ENCODE measurements around the gene UMAD1.

UMAD1 gene

DNA sequence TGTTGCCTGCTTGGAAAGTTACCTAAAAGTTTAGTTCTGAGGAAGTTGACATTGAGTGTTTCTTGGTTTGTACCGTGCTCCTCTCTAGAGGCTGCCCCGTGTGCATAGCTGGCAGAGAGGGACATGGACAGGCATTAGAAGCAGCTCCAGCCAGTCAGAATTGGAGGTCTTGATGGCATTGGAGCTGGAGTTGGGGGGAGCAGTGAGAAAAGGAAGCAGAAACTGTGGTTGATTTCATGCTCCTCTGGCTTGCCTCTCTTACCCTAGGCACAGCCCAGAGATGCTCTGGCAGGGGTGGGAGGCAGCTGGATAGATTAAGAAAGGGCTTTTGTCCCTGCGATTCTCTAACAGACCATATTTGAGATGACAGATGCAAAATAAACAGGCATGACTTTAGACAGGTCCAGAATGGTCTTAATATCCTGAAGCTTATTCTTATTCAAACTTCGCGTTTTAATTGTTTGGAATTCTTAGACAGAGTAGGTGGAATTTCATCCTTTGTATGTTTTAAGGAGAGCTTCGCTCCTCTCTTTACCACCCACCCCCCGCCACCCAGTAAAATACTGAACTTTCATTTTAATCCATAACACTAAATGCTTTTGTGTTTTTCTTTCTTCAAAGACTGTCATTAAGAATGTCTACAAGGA is 254.6 kb downstream of the UMAD1 start:
- no peak for DNase-seq (ENCODE audit: low read depth)

DNA sequence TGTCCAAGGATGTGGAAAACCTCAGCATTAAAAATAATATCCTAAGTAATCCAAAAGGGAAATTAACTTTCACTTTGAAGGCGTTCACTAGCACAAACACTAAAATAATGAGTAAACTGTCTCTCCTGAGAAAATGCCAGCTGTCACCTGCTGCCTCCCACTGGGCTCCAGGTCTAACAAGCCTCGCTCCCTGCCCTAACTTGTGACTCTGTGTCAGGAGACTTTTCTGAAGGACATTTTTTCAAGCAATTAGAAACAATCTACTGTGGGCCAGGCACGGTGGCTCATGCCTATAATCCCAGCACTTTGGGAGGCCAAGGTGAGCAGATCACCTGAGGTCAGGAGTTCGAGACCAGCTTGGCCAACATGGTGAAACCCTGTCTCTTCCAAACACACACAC is 255.2 kb downstream of the UMAD1 start:
- DNase-seq (ENCODE audit: low read depth): no peak

- DNase-seq (ENCODE audit: low read depth): no peak
These were observed 257.0 kb downstream of the UMAD1 start for GRCh38 chr7:7897509-7897908.

DNA sequence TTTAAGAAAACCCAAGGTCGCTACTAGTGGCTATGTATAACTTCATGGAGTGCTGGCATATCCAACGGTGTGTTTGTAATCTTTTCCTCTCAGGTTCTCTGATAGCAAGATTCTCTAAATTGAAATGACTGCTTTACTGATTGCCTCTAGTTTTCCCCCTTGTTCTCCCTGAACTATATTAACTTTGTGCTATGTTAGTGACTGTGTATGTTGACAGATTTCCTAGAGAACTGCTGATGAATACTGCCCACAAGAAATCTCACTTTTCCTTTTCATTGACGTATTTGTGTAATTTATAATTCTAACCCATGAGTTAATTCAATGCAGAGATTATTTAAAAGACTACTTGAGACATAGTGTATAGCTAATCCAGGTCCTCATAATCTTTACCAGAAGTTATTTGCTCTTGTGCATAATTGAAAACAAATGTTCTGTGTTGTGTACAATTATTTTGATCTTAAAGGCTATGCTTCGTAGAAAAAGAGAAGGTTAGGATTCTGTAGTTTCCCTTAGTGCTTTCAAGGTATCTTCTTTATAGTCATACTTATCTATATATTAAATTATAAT is 257.5 kb downstream of the UMAD1 start:
- DNase-seq (ENCODE audit: low read depth): no peak

DNA sequence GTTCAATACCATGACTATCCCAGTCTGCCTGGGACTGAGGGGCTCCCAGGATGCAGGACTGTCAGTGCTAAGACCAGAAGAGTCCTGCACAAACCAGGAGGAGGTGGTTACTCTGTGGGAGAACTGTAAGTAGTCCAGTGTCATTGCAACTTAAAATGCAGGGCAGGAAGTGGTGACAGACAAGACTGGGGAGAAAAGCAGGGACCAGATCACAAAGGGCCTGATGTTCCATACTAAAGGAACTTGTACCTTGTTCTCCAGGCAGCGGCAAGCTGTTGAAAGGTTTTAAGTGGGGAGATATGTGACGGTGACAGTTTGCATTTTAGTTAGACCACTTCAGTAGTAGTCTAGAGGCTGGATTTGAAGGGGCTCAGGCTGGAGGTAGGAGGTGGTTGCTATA is 262.3 kb downstream of the UMAD1 start:
- DNase-seq (ENCODE audit: low read depth): no peak

DNA sequence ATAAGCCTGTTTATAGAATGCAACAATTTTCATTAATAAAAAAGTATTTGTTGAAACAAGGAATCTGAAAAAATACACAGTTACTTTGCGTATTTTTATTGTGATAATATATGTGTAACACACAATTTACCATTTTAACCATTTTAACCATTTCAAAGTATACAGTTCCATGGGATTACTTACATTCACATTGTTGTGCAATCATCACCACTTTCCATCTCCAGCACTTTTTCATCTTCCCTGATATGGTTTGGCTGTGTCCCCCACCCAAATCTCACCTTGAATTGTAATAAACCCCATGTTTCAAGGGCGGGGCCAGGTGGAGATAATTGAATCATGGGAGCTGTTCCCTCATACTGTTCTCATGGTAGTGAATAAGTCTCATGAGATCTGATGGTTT is 266.8 kb downstream of the UMAD1 start:
- DNase-seq (ENCODE audit: low read depth): no peak

DNA sequence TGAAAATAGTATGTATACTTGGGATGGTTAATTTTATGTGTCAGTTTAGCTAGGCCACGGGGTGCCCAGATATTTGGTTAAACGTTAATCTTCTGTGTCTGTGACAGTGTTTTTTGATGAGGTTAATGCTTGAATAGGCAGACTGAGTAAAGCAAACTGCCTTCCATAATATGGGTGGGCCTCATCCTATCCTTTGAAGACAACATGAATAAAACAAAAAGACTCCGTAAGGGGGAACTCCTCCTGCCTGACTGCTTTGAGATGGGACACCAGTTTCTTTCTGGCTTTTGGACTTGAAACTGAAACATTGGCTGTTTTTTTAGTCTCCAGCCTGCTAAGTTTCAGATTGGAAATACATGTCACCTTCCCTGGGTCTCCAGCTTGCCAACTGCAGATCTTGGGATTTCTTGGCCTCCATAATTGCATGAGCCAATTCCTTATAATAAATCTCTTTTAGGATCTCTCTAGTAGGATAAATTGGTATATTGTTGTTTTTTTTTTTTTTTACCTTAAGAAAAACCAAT is 268.1 kb downstream of the UMAD1 start:
- DNase-seq (ENCODE audit: low read depth): no peak

DNA sequence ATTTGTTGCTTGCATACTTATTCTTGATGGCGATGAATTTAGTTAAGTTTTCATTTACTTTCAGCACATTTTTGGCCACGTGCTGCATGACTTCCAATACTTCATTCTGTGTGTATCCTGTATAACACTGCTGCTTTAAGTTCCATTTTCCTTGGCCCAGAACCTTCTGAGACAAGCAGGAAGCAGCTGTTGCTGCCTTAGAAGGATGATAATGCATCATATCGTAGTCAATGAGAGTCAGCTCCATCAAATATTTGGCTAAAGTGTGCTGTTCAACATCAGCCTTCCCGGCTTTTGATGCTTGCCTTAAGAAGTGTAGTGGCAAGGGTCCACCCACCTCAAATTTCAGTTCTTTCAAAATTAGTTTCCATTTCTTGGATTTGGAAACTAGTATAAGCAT is 268.8 kb downstream of the UMAD1 start:
- no peak for DNase-seq (ENCODE audit: low read depth)

- DNase-seq (ENCODE audit: low read depth): peak; percentile 71
These were observed 271.0 kb downstream of the UMAD1 start for GRCh38 chr7:7911369-7912123.

GRCh38 chr7:7912937-7913336 is 272.4 kb downstream of the UMAD1 start:
- DNase-seq (ENCODE audit: low read depth): no peak

GRCh38 chr7:7913504-7913903 is 273.0 kb downstream of the UMAD1 start:
- DNase-seq (ENCODE audit: low read depth): no peak

- DNase-seq (ENCODE audit: low read depth): no peak
These were observed 274.0 kb downstream of the UMAD1 start for GRCh38 chr7:7914547-7914946.

- no peak for DNase-seq (ENCODE audit: low read depth)
These were observed 275.5 kb downstream of the UMAD1 start for GRCh38 chr7:7916064-7916463.

- no peak for DNase-seq (ENCODE audit: low read depth)
These were observed 277.0 kb downstream of the UMAD1 start for GRCh38 chr7:7917593-7917992.

DNA sequence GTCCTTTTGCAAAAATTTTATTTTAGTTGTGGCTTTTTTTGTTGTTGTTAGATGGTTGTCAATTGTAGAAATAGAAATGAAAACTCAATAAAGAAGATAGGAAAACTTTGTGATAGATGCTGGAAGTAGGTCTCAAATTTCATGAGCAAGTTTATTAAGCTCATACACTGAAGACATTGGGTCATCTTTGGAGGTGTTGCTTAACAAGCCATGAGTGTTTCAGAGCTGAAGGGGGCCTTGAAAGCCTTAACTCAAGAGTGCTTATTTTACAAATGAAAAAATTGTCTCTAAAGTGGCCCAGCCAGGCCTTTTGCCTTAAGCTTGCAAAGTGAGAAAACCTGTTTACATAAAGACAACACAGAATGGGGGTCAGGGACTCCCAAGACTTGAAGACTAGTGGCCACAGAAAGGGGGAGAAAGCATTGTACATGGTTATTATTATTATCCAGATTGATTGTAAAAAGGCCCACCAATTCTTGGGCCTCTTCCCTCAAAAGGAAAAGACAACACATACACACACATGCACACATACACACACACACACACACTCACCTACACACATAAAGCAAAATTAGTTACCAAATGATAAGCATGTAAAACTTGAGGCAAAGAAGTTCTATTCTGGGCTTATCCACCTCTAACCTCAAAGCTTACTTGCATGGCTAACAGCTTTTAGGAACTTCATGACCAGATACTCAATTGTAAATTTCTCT is 278.3 kb downstream of the UMAD1 start:
- DNase-seq (ENCODE audit: low read depth): no peak

- no peak for DNase-seq (ENCODE audit: low read depth)
These were observed 278.9 kb downstream of the UMAD1 start for GRCh38 chr7:7919449-7919945.

DNA sequence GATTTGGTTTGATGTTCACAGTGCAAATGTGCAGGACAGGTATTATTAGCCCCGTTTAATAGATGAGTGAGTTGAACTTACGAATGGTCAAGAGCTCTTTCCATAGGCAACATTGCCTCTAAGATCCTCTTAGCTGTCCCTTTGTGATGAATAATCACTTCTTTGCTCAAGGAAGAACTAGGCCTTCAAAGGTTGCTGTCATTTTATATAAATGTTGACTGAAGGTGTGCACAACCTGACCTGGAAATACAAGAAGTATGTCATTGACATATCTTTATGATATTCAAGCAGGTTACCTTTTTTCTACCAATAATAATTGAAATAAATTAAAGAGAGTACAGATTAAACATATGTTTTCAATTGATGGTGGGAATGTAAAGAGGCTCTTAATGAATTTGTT is 279.5 kb downstream of the UMAD1 start:
- DNase-seq (ENCODE audit: low read depth): no peak

GRCh38 chr7:7920481-7920880 is 279.9 kb downstream of the UMAD1 start:
- no peak for DNase-seq (ENCODE audit: low read depth)

DNA sequence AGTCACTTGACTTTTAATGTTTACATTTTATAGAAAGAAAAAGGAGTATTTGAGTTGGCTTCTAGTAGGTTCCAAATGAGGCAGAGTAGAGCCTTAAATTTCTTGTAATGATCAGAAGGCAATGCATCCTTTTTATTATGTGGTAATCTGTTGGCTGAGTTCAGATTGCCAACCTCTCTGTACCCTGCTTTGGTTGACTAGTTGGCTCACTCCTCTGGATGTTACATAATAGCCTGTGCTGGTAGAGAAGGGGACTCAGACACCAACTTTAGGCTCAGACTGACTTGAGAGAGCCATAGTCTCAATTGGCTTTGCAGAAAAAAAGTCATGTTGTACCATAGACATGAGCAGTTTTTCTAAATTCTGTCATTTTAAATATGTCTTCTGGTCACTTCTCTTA is 281.3 kb downstream of the UMAD1 start:
- no peak for DNase-seq (ENCODE audit: low read depth)

DNA sequence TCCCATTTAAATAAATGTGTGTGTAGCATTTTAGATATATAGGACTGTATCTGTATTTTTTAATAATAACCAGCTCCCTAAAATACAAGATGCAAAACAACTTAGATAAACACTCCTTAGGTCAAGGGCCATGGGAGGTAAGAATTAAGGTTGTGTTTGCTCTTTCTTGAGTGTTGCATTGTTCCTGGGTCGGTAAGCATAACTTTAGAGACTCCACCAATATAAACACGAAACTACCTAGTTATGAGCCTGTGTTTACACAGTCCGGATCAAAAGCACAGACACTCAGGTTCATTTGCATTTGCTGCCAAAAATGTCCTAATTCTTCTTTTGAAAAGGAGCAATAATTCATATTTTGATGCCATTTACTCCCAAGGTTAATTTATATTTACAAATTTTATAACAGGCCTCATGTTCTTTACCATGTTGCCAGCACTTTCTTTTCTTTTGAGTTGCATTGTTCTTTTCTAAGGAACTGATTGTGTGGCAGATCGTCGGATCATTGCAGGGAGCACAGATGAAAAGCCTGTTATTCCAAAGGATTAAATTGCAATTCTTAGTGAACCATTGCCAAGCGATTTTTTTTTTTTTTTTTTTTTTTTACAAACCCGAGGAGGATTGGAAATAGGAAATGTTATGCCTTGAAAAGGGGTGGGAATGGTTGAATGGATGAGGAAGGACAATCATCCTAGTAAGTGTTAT is 282.3 kb downstream of the UMAD1 start:
- DNase-seq (ENCODE audit: low read depth): no peak

GRCh38 chr7:7923818-7924217 is 283.3 kb downstream of the UMAD1 start:
- no peak for DNase-seq (ENCODE audit: low read depth)

DNA sequence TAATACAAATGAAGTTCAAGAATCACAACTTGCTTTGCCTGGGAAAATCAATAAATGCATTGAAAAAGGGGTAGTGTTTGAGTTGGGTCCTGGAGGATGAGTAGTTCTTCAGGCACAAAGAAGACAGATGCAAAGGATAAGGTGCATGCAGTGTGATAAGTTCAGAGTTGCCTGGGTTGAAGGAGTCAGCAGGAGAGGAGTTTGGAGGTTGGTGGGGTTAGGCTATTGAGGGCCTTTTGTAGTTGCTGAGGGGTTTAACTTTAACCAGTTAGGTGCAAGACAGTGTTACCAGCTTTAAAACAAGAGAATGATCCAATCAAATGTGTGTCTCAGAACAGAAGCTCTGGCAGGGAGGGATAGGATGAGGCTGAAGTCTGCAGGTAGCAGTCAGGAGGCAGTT is 283.8 kb downstream of the UMAD1 start:
- DNase-seq (ENCODE audit: low read depth): no peak

All from HS-27A (cell line).